ENCODE results near the gene LARP7. TPM values are rescaled to one million over a fixed set of nuclear protein-coding genes. Genes with fewer than 3 reads are reported as not detected.

LARP7 gene
- total RNA-seq: 31.6 and 36.2 TPM in 2 replicates

DNA sequence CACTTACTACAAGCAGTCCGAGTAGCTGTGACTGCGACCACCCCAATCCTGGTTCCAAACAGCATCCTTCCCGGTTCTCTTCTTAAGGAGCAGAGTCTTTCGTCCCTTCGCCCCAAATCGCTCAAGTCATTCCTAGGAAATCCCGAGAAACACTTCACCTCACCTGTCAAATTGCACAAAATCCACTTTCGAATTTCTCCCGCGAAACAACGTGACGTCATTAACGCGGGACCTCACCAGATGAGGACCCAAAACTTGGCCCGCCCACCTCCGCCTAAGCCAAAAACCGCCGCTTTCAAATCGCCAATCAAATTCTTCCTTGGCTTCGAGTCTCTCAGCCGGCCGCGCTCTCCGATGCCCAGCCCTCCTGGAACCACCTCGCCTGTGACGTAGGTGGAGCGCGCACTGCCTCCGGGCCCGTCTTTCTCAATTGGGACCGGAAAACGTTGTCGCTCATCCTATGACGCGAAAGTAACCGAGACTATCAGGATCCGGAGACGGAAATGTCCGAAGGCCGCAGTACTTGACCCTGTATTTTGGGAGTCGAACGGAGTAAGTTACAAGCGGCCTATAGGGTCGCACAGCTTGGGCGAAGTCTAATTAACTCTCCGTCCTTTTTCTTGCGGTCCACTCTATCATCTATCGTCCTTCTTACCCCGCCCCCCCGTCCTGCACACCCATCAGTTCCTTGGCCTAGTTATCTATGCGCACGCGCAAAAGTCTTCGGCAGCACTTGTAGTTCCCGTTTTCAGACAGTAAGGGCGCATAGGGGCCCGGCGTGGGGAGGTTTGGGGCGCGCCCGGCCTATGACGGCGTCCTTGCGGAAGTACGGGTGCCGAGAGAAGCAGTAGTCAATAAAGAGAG lies at the start of gene LARP7, which contains the start of gene ZGRF1:
Gene LARP7 (plus strand): TSS at position 456 of the 864 bp plus-strand sequence. CDS start 7,527 bp downstream, outside the sequence.
Gene ZGRF1 (minus strand): TSS at position 222 of the 864 bp plus-strand sequence. CDS start 3,733 bp downstream, outside the sequence.

Other genes starting within 250 kb of the LARP7 start
- not detected in 2 replicates for gene NEUROG2, start 121.0 kb upstream of the LARP7 start, total RNA-seq
- gene ZGRF1, start 234 bp upstream of the LARP7 start, total RNA-seq: 7.1 and 7.7 TPM in 2 replicates